ENCODE results near the gene MYADM. TPM values are rescaled to one million over a fixed set of nuclear protein-coding genes. Genes with fewer than 3 reads are reported as not detected.
A peak's percentile ranks its signal among the peaks of the same experiment; 100 is the strongest.

Gene MYADM
- total and polyA plus RNA-seq, 2 of the 13 experiments (the other 11 are each of a cell fraction or from before 2014, with no cell fraction given), result 19.9 to 38.1 TPM

DNA sequence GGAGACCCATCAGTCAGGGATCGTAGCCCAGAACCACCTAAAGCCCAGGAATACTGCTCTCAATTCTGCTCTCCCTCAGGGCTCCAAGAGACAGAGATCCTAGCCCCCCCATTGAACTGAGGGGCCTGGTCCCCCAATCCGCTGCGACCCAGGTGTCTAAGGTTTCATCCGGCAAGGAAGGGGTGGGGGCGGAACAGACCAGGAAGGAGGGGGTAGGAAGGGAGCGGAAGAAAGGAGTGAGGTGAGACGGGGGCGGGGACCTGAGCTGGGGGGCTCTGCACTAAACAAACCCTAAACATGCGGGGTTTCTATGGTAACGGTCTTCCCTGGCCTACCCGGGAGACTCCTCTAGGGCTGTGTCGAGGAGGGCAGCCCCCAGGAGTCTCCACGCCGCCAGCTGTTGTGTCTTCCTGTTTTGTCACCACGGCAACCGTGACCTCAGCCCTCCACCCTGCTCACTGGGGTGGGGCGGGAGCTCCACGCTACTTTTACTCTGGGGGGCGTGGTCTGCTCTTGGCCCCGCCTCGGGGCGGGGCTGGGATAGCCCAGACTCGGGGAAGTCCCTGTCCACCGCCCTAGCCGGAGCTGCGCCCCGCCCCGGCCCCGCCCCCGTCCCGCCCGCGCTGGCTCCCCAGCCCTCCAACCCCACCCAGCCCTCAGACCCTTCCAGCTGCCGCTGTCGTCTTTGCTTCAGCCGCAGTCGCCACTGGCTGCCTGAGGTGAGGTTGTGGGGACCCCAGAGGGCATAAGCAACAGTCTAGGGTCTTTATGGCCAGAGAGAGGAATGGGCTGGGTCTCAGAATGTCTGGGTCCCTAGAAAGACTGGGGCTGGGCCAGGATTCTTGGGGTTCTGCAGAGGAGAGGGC is at the start of gene MYADM (continued):
- TF ChIP-seq, protein P1, sequence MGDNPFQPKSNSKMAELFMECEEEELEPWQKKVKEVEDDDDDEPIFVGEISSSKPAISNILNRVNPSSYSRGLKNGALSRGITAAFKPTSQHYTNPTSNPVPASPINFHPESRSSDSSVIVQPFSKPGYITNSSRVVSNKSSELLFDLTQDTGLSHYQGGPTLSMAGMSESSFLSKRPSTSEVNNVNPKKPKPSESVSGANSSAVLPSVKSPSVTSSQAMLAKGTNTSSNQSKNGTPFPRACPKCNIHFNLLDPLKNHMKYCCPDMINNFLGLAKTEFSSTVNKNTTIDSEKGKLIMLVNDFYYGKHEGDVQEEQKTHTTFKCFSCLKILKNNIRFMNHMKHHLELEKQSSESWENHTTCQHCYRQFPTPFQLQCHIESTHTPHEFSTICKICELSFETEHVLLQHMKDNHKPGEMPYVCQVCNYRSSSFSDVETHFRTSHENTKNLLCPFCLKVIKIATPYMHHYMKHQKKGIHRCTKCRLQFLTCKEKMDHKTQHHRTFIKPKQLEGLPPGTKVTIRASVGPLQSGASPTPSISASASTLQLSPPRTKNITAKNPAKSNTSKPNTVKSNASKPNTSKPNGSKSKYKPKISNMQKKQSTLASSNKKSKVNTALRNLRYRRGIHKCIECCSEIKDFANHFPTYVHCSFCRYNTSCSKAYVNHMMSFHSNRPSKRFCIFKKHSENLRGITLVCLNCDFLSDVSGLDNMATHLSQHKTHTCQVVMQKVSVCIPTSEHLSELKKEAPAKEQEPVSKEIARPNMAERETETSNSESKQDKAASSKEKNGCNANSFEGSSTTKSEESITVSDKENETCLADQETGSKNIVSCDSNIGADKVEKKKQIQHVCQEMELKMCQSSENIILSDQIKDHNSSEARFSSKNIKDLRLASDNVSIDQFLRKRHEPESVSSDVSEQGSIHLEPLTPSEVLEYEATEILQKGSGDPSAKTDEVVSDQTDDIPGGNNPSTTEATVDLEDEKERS (CRISPR knock-in tag; IDR thresholded peaks at IDR 0.05), result no peak
- no peak for TF ChIP-seq ATF1 (CRISPR knock-in tag; IDR thresholded peaks at IDR 0.05)
- TF ChIP-seq, protein P2, sequence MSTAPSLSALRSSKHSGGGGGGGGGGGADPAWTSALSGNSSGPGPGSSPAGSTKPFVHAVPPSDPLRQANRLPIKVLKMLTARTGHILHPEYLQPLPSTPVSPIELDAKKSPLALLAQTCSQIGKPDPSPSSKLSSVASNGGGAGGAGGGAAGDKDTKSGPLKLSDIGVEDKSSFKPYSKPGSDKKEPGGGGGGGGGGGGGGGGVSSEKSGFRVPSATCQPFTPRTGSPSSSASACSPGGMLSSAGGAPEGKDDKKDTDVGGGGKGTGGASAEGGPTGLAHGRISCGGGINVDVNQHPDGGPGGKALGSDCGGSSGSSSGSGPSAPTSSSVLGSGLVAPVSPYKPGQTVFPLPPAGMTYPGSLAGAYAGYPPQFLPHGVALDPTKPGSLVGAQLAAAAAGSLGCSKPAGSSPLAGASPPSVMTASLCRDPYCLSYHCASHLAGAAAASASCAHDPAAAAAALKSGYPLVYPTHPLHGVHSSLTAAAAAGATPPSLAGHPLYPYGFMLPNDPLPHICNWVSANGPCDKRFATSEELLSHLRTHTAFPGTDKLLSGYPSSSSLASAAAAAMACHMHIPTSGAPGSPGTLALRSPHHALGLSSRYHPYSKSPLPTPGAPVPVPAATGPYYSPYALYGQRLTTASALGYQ (CRISPR knock-in tag; IDR thresholded peaks at IDR 0.05), result no peak
- TF ChIP-seq ZNF460 (CRISPR knock-in tag; IDR thresholded peaks at IDR 0.05; ENCODE audit: borderline replicate concordance), result no peak
- peak; percentile 66 for TF ChIP-seq FOXA3 (CRISPR knock-in tag; IDR thresholded peaks at IDR 0.05)
- TF ChIP-seq, protein P3, sequence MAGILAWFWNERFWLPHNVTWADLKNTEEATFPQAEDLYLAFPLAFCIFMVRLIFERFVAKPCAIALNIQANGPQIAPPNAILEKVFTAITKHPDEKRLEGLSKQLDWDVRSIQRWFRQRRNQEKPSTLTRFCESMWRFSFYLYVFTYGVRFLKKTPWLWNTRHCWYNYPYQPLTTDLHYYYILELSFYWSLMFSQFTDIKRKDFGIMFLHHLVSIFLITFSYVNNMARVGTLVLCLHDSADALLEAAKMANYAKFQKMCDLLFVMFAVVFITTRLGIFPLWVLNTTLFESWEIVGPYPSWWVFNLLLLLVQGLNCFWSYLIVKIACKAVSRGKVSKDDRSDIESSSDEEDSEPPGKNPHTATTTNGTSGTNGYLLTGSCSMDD (CRISPR knock-in tag; IDR thresholded peaks at IDR 0.05), result no peak
- TF ChIP-seq ZFP62 (CRISPR knock-in tag; IDR thresholded peaks at IDR 0.05), result no peak
- TF ChIP-seq, protein P4, sequence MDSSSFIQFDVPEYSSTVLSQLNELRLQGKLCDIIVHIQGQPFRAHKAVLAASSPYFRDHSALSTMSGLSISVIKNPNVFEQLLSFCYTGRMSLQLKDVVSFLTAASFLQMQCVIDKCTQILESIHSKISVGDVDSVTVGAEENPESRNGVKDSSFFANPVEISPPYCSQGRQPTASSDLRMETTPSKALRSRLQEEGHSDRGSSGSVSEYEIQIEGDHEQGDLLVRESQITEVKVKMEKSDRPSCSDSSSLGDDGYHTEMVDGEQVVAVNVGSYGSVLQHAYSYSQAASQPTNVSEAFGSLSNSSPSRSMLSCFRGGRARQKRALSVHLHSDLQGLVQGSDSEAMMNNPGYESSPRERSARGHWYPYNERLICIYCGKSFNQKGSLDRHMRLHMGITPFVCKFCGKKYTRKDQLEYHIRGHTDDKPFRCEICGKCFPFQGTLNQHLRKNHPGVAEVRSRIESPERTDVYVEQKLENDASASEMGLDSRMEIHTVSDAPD (CRISPR knock-in tag; IDR thresholded peaks at IDR 0.05), result no peak
- no peak for TF ChIP-seq ZNF382 (CRISPR knock-in tag; IDR thresholded peaks at IDR 0.05; ENCODE audit: borderline replicate concordance)
- TF ChIP-seq KAT2B (IDR thresholded peaks at IDR 0.05; ENCODE audit: borderline replicate concordance, low read depth, low read length), result no peak
- TF ChIP-seq, protein P5, sequence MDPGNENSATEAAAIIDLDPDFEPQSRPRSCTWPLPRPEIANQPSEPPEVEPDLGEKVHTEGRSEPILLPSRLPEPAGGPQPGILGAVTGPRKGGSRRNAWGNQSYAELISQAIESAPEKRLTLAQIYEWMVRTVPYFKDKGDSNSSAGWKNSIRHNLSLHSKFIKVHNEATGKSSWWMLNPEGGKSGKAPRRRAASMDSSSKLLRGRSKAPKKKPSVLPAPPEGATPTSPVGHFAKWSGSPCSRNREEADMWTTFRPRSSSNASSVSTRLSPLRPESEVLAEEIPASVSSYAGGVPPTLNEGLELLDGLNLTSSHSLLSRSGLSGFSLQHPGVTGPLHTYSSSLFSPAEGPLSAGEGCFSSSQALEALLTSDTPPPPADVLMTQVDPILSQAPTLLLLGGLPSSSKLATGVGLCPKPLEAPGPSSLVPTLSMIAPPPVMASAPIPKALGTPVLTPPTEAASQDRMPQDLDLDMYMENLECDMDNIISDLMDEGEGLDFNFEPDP (CRISPR knock-in tag; conservative IDR thresholded peaks at IDR 0.05), result no peak
- no peak for TF ChIP-seq ZNF749 (CRISPR knock-in tag; IDR thresholded peaks at IDR 0.05; ENCODE audit: borderline replicate concordance)
- TF ChIP-seq, protein P6, sequence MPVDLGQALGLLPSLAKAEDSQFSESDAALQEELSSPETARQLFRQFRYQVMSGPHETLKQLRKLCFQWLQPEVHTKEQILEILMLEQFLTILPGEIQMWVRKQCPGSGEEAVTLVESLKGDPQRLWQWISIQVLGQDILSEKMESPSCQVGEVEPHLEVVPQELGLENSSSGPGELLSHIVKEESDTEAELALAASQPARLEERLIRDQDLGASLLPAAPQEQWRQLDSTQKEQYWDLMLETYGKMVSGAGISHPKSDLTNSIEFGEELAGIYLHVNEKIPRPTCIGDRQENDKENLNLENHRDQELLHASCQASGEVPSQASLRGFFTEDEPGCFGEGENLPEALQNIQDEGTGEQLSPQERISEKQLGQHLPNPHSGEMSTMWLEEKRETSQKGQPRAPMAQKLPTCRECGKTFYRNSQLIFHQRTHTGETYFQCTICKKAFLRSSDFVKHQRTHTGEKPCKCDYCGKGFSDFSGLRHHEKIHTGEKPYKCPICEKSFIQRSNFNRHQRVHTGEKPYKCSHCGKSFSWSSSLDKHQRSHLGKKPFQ (CRISPR knock-in tag; IDR thresholded peaks at IDR 0.05; ENCODE audit: insufficient replicate concordance), result no peak
- no peak for TF ChIP-seq ZFP90 (CRISPR knock-in tag; IDR thresholded peaks at IDR 0.05; ENCODE audit: borderline replicate concordance)
- TF ChIP-seq MXD4 (CRISPR knock-in tag; IDR thresholded peaks at IDR 0.05), result peak; percentile 56; the same call in 1 of the 2 replicates
- TF ChIP-seq POGZ (CRISPR knock-in tag; IDR thresholded peaks at IDR 0.05), result no peak
- no peak for TF ChIP-seq ZNF567 (CRISPR knock-in tag; IDR thresholded peaks at IDR 0.05; ENCODE audit: borderline replicate concordance)
- peak; percentile 16; the same call in 1 of the 2 replicates for TF ChIP-seq ZKSCAN1 (IDR thresholded peaks at IDR 0.05; ENCODE audit: low read length)

All from HepG2 (cell line).